Spleen (tissue), 11 donors: ENCODE results near the gene SLC1A5. TPM values are rescaled to one million over a fixed set of nuclear protein-coding genes. Genes with fewer than 3 reads are reported as not detected.
"Not testable (repeated sequence)": the region's sequence is repeated elsewhere in the genome, so short reads cannot be mapped to it uniquely, and the experiment has no call there.

ENCODE experiments used
- DNase-seq: peaks from one replicate; pipeline ENCODE4 v3.0.0-alpha.2; 2020
- H3K27ac ChIP-seq, 8 donors: fragments of 200-600 bp; sonication (generic) in 7 of 8; 1 replicate in 4 of 8; 2 replicates in 4 of 8; pipeline versions ENCODE4 v1.5.0 to v1.8.0; 2016 to 2021; ENCODE audit warnings: inconsistent platforms in 4 of 8, mild to moderate bottlenecking in 4 of 8, moderate library complexity in 1 of 8
- H3K27me3 ChIP-seq, 7 donors: fragments of 200-600 bp; sonication (generic) in 6 of 7; replicated peaks in 1 of 7; 1 replicate in 4 of 7; 2 replicates in 3 of 7; pipeline versions ENCODE4 v1.5.0 to v1.8.0; 2016 to 2021; ENCODE audit warnings: inconsistent platforms in 3 of 7, mild to moderate bottlenecking in 1 of 7
- H3K36me3 ChIP-seq, 6 donors: fragments of 200-600 bp; sonication (generic) in 5 of 6; 1 replicate in 4 of 6; 2 replicates in 2 of 6; pipeline versions ENCODE4 v1.5.0 to v1.8.0; 2016 to 2021; ENCODE audit warnings: inconsistent platforms in 2 of 6
- H3K4me1 ChIP-seq, 6 donors: fragments of 200-600 bp; sonication (generic) in 5 of 6; 1 replicate in 3 of 6; 2 replicates in 3 of 6; pipeline versions ENCODE4 v1.5.0 to v1.8.0; 2016 to 2021; ENCODE audit warnings: inconsistent platforms in 3 of 6
- H3K4me3 ChIP-seq, 8 donors: fragments of 200-600 bp; sonication (generic) in 7 of 8; 1 replicate in 4 of 8; 2 replicates in 4 of 8; pipeline versions ENCODE4 v1.5.0 to v1.8.0; 2016 to 2021; ENCODE audit warnings: inconsistent platforms in 4 of 8, mild to moderate bottlenecking in 4 of 8, moderate library complexity in 2 of 8
- H3K9me3 ChIP-seq, 8 donors: fragments of 200-600 bp; sonication (generic) in 7 of 8; 1 replicate in 4 of 8; 2 replicates in 4 of 8; pipeline versions ENCODE4 v1.5.0 to v1.8.0; 2016 to 2021; ENCODE audit warnings: inconsistent platforms in 4 of 8
- POLR2A ChIP-seq, 3 donors: fragments of 450-650 bp; IDR thresholded peaks; one replicate each; pipeline ENCODE4 v1.5.1; 2017; ENCODE audit warnings: antibody characterized with exemption in 3 of 3, mild to moderate bottlenecking in 1 of 3
- POLR2AphosphoS5 ChIP-seq, 3 donors: sonication (generic); formaldehyde crosslinking; IDR thresholded peaks; one replicate each; pipeline ENCODE4 v1.5.1; 2017; ENCODE audit warnings: antibody characterized with exemption in 3 of 3
- WGBS, 5 donors: extraction: QIAGEN DNeasy Blood & Tissue Kit in 3 of 5; methylation state at CpG; one replicate each; pipeline versions ENCODE4 v1.1.5 to v1.1.7; 2013 to 2018; 5-methylcytosine and 5-hydroxymethylcytosine counted together
- intact Hi-C: fragments of 100-400 bp; cut with DNase I; formaldehyde crosslinking; loops from one replicate; pipeline ENCODE4 v1.15.0; 2023; ENCODE audit warnings: low total_unique reads
- polyA plus RNA-seq, 3 donors: library from polyadenylated mRNA; stranded (reverse); fragments of 200-250 nt; gene quantifications; one replicate each; pipeline ENCODE4 v1.2.1, GENCODE V29; 2013
- total RNA-seq, 7 donors: library from RNA; depleted of rRNA in 3 of 7; stranded (reverse); fragments of >200 nt in 3 of 7; fragmentation: NEBNext Ultra II Directional in 4 of 7; extraction: Animal tissue kit (Norgen Biotek cat#: 25700) in 4 of 7; gene quantifications; one replicate each; pipeline versions ENCODE4 v1.1.0 to v1.2.1, GENCODE V29; 2016 to 2021
- TF ChIP-seq, protein P1 (sequence below), 11 experiments: fragments of 200-600 bp in 7 of 11; fragments of 450-650 bp in 4 of 11; sonication (generic) in 4 of 11; IDR thresholded peaks in 8 of 11; conservative IDR thresholded peaks in 3 of 11; 1 replicate in 7 of 11; 2 replicates in 4 of 11; pipeline versions ENCODE4 v1.4.0 to v1.8.0; 2016 to 2021; ENCODE audit warnings: antibody characterized with exemption in 11 of 11, inconsistent platforms in 4 of 11, mild to moderate bottlenecking in 1 of 11
- donor health status: healthy with polysubstance abuse.
- donor health status: DM: no; HTN: no; CAD: no; lungs with moderate emphysema.
- donor health status: DM: no; HTN: no; CAD: no.
- donor health status: Bipolar disorder and iron deficiency.
- donor health status: healthy.
- donor health status: DM: no; HTN: no; CAD: no.
- donor health status: DM: yes; HTN: yes; CAD: no.

The SLC1A5 gene
- total and polyA plus RNA-seq, 10 donors: 13.2 to 62.8 (median 48.0) TPM

DNA sequence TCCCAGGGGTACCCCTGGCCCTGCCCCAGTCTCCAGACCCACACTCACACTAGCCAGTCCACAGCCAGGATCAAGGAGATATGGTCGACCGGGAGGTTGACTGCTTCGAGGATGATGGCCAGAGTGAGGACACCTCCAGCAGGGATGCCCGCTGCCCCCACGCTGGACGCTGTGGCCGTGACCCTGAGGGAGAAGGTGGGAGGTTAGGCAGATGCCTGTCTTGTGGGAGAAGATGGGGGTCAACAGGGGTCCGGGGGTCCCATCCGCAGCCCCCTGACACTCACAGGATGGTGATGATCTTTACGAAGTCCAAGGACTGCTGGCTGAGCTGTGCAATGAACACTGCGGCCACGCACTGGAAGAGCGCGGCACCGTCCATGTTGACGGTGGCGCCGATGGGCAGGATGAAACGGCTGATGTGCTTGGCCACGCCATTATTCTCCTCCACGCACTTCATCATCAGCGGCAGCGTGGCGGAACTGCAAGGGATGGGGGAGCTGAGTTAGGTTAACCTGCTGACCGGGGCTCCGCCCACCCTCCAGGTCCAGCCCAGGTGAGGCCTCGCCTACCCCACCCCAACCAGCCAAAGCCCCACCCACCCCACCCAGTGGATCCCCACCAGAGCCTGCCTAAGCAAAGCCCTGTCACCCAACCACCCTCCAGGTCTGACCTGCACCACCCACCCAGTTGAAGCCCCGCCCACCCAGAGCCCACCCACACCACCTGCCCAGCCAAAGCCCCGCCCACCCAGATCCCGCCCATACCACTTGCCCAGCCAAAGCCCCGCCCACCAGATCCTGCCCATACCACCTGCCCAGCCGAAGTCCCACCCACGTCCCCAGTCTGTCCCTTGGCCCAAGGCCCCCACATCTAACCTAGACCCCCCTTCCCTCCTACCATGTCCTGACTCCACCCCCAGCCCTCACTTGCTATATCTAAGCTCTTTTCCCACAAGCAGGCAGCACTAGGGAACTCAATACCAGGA is 11.2 kb downstream of the SLC1A5 start:
- peaks cover 0 to 26% (median 11%) of the 10 kb centered on the region in 6 donors for H3K4me1 ChIP-seq
- H3K27me3 ChIP-seq: no peaks in the 10 kb centered on the region
- peak overlapping the region in 1 of 8 donors; percentile 44 for H3K27ac ChIP-seq
- H3K9me3 ChIP-seq: no peaks in the 10 kb centered on the region
- H3K4me3 ChIP-seq: no peak overlapping the region
- no peak for TF ChIP-seq POLR2A (IDR thresholded peaks at IDR 0.05)
- TF ChIP-seq POLR2AphosphoS5 (IDR thresholded peaks at IDR 0.05): peak in 1 of 3 donors; percentile 12
- WGBS, 5 donors: 92 to 97% (median 95%) methylated on average over 31 to 33 of the region's 33 CpGs
- H3K36me3 ChIP-seq: peaks cover 9 to 86% (median 71%) of the 10 kb centered on the region in 6 donors
- intact Hi-C loops: no loop called here
- DNase-seq: no peak

DNA sequence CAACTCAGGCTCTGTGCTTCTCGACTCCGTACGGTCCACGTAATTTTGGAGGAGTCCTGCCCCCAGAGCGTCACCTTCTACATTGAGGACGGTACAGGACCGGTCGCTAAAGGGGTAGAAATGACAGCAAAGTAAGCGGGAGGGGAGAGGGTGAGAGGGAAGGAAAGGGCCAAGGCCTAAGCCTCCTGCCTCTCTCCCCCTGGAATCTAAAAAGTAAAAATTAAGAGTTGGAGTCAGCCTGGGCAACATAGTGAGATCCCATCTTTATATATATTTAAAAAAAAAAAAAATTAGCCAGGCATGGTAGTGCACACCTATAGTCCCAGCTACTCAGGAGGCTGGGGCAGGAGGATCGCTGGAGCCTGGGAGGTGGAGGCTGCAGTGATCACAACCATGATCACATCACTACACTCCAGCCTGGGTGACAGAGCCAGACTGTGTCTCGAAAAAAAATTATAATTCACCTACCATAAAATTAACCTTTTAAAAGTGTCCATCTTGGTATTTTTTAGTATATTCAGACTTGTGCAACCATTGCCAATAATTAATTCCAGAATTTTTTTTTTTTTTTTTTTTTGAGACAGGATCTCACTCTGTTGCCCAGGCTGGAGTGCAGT is 12.6 kb downstream of the SLC1A5 start:
- no peaks in the 10 kb centered on the region for H3K9me3 ChIP-seq
- no peak for TF ChIP-seq POLR2AphosphoS5 (IDR thresholded peaks at IDR 0.05)
- no peak for TF ChIP-seq POLR2A (IDR thresholded peaks at IDR 0.05)
- TF ChIP-seq, protein P1, sequence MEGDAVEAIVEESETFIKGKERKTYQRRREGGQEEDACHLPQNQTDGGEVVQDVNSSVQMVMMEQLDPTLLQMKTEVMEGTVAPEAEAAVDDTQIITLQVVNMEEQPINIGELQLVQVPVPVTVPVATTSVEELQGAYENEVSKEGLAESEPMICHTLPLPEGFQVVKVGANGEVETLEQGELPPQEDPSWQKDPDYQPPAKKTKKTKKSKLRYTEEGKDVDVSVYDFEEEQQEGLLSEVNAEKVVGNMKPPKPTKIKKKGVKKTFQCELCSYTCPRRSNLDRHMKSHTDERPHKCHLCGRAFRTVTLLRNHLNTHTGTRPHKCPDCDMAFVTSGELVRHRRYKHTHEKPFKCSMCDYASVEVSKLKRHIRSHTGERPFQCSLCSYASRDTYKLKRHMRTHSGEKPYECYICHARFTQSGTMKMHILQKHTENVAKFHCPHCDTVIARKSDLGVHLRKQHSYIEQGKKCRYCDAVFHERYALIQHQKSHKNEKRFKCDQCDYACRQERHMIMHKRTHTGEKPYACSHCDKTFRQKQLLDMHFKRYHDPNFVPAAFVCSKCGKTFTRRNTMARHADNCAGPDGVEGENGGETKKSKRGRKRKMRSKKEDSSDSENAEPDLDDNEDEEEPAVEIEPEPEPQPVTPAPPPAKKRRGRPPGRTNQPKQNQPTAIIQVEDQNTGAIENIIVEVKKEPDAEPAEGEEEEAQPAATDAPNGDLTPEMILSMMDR (IDR thresholded peaks at IDR 0.05 in 8 of 11, conservative IDR thresholded peaks at IDR 0.05 in 3 of 11): no peak
- H3K27ac ChIP-seq: no peak overlapping the region
- WGBS, 5 donors: 93 to 97% (median 96%) methylated on average over 11 of the region's 11 CpGs
- no peaks in the 10 kb centered on the region for H3K27me3 ChIP-seq
- intact Hi-C loops: no loop called here
- DNase-seq: no peak
- H3K36me3 ChIP-seq: peaks cover 9 to 71% (median 56%) of the 10 kb centered on the region in 6 donors
- no peak overlapping the region for H3K4me3 ChIP-seq
- peaks cover 0 to 22% (median 11%) of the 10 kb centered on the region in 6 donors for H3K4me1 ChIP-seq

DNA sequence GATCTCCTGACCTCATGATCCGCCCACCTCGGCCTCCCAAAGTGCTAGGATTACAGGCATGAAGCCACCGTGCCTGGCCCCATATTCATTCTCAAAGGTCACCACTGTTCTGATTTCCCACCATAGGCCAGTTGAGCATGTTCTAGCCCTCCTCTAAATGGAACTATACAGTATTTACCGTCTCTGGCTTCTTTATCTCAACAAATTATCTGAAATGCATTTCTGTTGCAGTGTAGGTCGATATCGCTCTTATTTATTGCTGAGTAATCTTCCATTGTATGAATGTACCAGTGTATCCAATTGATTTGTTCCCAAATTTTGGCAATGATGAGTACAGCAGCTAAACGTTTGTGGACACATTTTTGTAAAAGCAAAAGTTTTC is 15.4 kb downstream of the SLC1A5 start:
- H3K4me1 ChIP-seq: peaks cover 0 to 5% (median under 1%) of the 10 kb centered on the region in 6 donors
- no peaks in the 10 kb centered on the region for H3K27me3 ChIP-seq
- H3K36me3 ChIP-seq: peaks cover 9 to 44% (median 35%) of the 10 kb centered on the region in 6 donors
- DNase-seq: no peak
- no peaks in the 10 kb centered on the region for H3K9me3 ChIP-seq
- intact Hi-C loops: no loop called here
- H3K4me3 ChIP-seq: no peak overlapping the region
- TF ChIP-seq POLR2AphosphoS5 (IDR thresholded peaks at IDR 0.05): peak in 1 of 3 donors; percentile 9
- TF ChIP-seq, protein P1 (IDR thresholded peaks at IDR 0.05 in 8 of 11, conservative IDR thresholded peaks at IDR 0.05 in 3 of 11): no peak
- H3K27ac ChIP-seq: no peak overlapping the region
- 76 to 89% (median 87%) methylated on average over 7 of the region's 7 CpGs for WGBS, 5 donors

DNA sequence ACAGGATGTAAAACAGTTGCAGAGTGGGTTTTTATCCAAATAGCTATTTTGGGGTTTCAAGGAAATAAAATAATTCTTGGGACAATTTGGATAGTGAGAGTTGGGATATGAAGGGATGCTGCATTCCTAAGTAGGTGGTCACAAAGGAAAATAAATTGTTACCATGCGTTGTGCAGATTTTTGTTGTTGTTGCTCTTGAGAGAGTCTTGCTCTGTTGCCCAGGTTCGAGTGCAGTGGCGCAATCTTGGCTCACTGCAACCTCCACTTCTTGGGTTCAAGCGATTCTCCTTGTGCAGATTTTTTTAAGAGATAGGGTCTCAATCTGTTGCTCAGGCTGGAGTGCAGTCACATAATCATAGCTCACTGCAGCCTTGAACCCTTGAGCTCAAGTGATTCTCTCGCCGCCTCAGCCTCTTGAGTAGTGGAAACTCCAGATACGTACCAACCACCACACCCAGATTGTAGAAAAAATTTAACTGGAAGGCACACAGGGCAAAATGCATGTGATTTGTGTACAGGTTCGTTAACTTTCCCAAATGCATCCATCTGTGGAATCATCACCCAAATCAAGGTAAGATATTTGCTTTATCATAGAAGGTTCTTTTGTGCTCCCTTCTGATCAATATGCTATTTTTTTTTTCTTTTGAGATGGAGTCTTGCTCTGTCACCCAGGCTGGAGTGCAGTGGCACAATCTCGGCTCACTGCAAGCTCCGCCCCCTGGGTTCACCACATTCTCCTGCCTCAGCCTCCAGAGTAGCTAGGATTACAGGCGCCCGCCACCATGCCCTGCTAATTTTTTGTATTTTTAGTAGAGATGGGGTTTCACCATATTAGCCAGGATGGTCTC is 16.0 kb downstream of the SLC1A5 start:
- intact Hi-C loops: no loop called here
- Histone ChIP-seq H3K4me3 (no peak overlapping the region), H3K27ac (no peak overlapping the region), H3K9me3 (no peaks in the 10 kb centered on the region), H3K27me3 (no peaks in the 10 kb centered on the region), H3K36me3 (peaks cover 9 to 38% (median 32%) of the 10 kb centered on the region in 6 donors), H3K4me1 (no peaks in the 10 kb centered on the region)
- DNase-seq: no peak
- WGBS, 5 donors: 70 to 85% (median 81%) methylated on average over 11 to 12 of the region's 12 CpGs
- TF ChIP-seq POLR2AphosphoS5 (IDR thresholded peaks at IDR 0.05): no peak

DNA sequence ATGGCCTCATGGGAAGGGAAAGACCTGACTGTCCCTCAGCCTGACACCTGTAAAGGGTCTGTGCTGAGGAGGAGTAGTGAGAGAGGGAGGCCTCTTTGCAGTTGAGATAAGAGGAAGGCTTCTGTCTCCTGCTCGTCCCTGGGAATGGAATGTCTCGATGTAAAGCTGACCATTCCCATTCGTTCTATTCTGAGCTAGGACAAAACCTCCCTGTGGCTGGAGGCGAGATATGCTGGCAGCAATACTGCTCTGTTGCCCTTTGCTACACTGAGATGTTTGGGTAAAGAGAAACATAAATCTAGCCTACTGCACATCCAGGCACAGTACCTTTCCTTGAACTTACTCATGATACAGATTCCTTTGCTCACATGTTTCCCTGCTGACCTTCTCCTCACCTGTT is 19.6 kb downstream of the SLC1A5 start:
- peaks cover 0 to 14% (median 0%) of the 10 kb centered on the region in 6 donors for H3K4me1 ChIP-seq
- H3K27me3 ChIP-seq, H3K9me3 ChIP-seq, H3K27ac ChIP-seq, intact Hi-C loops, H3K4me3 ChIP-seq, DNase-seq, H3K36me3 ChIP-seq: not testable (repeated sequence)
- 72 to 86% (median 78%) methylated on average over 4 of the region's 4 CpGs for WGBS, 5 donors
